ENCODE data around the gene TCAP.

Gene TCAP

DNA sequence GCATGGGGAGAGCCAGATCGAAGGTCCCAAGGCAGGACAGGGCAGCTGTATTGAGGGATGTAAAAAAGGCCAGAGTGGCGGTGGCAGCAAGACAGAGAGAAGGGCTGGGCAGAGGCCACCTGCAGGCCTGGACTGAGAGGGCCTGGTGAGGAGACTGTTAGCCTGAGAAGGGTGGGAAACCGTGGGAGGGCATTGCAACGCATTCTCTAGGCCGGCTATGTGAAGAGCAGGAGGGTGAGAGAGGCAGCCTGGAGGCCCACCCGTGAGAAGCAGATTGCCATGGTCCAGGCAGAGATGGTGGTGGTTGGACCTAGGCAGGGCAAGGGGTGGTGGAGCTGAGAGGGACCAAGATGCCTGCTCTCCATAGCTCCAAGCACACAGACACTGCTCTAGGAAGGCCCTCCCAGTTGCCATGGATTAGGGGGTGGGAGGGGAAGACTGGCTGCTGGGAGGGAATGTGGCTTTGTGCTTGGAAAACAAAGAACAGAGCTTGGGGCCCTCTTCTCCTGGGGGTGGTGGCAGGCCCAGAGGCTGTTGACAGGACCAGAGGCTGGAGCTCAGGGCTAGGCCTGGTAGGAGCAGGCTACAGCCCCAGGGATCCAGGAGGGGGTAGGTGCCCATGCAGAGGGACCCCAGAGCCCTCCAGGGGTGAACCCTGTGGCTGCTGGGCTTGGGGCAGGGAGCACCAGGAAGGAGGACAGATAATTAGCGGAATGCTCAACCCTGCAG, 12.4 kb upstream of the TCAP start:
- DNase-seq, result no peak

GRCh38 chr17:39653316-39653661, 11.9 kb upstream of the TCAP start:
- no peak for DNase-seq

DNA sequence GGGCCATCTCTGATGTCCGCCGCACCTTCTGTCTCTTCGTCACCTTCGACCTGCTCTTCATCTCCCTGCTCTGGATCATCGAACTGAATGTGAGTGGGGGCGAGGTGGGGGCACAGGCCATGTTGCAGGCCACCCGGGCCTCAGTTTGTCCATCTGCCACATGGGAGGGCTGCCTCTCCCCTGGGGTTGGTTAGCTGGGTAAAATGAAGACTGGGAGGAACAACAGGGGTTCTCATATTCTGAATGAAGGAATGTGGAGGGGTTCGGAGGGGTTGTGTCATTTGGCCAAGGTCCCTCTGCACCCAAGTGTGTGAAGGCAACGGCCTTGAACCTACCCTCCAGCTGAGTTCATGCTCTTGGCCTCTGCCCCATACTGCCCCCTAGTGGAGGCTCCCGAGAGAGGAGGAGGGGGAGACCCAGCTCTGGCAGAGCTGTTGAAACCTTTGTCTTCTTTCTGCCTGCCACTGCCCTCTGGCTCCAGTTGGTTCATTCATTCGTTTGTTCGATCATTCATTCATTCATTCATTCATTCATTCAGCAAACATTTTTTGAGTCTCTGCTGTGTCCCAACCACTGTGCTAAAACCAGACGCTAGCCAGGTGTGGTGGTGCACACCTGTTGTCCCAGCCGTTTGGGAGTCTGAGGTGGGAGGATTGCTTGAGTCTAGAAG, 11.4 kb upstream of the TCAP start:
- no peak for DNase-seq

- no peak for DNase-seq
Observed at GRCh38 chr17:39655105-39655504, 10.0 kb upstream of the TCAP start.

GRCh38 chr17:39658346-39658745, 6.8 kb upstream of the TCAP start:
- no peak for DNase-seq

DNA sequence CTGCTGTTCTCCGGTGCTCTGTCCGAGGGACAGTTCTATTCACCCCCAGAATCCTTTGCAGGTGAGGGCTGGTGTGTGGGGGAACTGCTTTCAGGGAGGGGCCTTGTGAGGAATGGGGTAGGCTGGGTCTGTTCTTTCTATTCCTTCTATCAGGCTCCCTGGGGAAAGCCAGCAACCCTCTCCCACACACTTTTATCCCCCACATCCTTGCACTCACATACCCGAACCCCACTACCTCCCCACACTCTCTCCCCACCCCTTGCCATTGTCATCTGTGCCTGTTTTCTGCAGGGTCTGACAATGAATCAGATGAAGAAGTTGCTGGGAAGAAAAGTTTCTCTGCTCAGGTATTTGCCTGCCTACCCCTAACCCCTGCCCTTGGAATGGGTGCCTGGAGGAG, 6.4 kb upstream of the TCAP start:
- DNase-seq, result no peak

DNA sequence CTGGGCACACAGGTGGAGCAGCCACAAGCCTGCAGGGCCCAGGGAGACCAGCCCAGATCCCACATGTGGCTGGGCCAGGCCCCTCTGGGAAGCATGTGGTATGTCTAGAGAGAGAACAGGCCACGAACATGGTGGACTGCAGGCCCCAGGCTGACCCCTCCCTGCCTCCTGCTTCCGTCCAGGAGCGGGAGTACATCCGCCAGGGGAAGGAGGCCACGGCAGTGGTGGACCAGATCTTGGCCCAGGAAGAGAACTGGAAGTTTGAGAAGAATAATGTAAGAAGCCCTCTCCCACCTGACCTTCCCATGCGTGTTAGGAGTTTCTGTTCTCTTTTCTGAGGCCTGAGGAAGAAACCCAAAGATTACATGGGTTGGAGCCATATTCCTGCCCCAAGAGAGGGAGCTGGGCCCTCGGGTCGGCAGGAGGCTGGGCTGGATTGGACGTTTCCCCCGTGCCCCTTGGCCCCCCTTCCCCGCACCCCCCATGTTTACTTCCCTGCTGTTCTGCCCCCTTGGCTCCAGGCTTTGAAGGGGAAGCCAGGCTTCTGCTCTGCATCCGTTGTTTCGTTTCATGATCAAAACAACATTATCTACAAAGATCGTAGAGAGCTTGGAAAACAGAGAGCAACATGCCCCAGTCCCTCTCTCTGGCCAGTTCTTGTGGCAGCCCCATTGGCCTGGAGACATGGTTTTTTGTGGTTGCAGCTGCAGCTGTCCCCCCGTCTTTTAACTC, 5.7 kb upstream of the TCAP start:
- no peak for DNase-seq

DNA sequence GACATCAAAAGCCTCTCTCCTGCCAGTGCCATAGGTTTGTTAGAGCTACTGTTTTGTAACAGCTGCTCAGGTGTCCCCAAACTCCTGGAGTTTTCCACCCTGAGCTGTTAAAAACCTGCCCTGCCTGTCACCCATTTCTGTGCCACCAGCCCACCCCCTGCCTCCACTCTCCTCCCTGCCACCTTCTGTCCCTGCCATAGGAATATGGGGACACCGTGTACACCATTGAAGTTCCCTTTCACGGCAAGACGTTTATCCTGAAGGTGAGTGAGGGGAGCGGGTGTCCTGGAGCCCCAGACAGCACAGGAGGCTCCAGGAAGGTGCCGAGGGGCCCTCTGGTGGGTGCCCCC, 5.2 kb upstream of the TCAP start:
- DNase-seq, result no peak

- DNase-seq, result no peak
Observed at GRCh38 chr17:39660397-39661385, 4.5 kb upstream of the TCAP start.

GRCh38 chr17:39661744-39662541, 3.2 kb upstream of the TCAP start:
- no peak for DNase-seq

GRCh38 chr17:39662551-39663339, 2.4 kb upstream of the TCAP start:
- no peak for DNase-seq

DNA sequence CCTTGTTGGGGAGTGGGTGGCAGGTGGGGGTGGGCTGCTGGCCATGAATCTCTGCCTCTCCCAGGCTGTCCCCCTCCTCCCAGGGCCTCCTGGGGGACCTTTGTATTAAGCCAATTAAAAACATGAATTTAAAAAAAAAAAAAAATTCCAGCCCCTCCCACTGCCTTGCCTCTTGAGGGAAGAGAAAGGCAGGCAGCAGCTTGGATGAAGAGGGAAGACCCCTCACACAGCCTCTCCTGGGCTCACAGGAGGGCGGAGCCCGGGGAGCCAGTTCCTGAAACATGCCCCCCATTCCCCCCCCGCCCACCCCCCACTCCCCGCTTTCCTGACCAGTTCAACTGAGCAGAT, 1.8 kb upstream of the TCAP start:
- DNase-seq, result no peak

DNA sequence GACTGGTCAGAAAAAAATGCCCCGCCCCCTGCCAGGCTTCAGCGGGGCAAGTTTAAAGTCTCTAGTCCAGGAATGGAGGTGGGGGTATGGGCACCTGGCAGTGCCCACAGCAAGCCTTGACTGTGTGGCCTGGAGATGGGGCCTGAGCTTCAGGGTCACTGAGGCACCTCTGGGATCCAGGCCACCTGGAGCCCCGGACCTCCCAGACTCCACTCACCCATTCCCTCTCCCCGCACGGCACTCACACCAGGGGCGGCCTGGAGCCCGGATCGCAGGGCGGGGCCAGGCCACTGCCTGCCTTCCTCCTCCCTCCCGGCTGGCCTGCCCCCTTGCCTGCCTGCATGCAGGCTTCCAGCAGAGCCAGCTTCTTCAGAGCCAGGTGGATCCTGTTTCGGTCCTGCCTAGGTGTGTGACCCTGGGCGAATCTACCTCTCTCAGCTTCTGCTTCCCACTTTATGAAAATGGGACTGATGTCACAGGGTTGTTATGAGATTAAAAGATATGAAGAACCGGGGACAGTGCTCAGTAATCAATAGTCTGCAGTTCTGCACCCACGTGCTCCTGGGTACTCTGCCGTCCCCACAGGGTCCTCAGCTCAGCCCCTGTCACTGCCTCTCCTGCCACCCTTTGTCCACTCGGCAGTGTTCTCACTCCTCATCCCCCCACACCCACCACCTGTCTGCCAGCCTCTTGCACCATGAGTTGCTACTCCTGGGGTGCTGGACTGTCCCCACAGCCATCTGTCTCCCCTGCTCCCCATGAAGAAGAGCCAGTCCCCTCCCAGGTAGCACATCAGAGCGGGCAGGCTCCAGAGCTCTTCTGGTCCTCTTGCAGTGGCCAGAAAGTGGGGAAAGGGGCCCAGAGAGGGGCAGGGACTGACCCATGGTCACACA, 1.2 kb upstream of the TCAP start:
- DNase-seq, result no peak

GRCh38 chr17:39665642-39666224, 584 bp downstream of the TCAP start:
- no peak for DNase-seq

DNA sequence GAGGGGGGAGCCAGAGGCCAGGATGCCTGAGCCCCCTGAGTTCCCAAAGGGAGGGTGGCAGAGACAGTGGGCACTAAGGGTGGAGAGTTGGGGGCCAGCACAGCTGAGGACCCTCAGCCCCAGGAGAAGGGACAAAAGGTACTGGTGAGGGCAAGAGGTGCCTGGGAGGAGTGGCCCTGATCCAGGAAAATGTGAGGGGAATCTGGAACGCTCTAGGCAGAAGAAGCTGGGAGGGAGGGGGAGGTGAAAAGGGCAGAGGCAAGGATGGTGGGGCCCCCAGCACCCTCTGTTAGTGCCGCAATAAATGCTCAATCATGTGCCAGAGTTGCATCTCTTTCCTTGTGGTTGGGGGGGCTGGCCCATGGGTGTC, 1.1 kb downstream of the TCAP start:
- DNase-seq, result no peak

DNA sequence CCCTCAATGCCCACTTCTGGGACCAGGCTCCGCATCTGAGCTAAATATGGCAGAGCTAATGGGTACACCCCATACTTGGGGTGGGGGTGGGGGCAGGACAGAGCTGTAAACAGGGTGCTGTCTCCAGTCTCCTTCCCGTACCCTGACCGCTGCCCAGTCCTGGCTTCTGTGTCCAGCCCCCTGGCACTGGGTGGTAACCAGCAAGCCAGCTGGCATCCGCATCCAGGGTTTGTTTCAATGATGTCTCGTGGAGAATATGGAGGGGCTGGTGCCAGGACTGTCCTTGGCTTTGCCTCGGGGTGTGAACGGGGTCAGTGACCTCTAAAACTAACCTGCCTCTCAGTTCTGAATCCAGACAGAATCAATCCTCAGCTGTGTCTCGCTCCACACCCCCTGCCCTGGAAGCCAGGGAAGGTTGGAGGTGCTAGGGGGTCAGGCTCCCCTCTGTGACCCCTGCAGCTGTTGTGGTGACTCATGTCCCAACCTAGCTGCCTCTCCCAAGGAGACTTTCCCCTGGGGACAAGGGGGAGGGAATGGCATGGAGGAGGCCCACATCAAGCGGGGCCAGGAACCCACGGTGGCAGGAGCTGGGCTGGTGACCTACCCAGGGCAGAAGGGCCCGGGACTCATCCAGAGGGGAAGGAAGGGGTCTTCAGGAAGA, 1.6 kb downstream of the TCAP start:
- no peak for DNase-seq

DNA sequence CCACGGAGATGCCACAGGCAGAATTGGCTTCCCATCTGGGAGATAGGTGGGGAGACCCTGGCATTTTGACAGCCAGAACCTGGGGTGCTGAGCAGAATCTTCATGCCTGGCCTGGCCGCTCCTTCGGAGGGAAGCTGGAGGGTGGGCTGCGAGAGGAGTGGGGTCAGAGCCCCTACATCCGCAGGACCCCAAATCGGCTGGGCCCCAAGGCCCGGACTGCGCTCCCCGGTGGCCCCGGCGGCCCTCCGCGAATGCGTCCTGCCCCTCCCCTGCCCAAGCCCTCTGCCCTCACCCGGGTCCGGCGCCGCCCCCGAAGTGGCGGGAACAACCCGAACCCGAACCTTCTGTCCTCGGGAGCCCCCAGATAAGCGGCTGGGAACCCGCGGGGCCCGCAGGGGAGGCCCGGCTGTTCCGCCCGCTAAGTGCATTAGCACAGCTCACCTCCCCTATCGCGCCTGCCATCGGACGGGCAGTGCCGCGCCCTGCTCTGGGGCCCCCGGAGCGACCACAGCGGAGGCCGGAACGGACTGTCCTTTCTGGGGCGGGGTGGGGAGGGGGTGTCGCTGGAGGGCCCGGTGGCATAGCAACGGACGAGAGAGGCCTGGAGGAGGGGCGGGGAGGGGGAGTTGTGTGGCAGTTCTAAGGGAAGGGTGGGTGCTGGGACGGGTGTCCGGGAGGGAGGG, 2.3 kb downstream of the TCAP start:
- no peak for DNase-seq

Data from activated gamma-delta T cell (primary cell).